ENCODE data around the gene C5orf15.

GRCh38 chr5:133994990-133995333 is 26.5 kb upstream of the C5orf15 start:
- TF ChIP-seq POLR2AphosphoS5 (IDR thresholded peaks at IDR 0.05) (no peak), CTCF (IDR thresholded peaks at IDR 0.05) (no peak), POLR2A (IDR thresholded peaks at IDR 0.05) (no peak)

All from stomach (tissue), 4 donors.